ENCODE measurements around the gene HSDL1. TPM values are rescaled to one million over a fixed set of nuclear protein-coding genes. Genes with fewer than 3 reads are reported as not detected.
A peak's percentile ranks its signal among the peaks of the same experiment; 100 is the strongest.
"Not testable (repeated sequence)": the region's sequence is repeated elsewhere in the genome, so short reads cannot be mapped to it uniquely, and the experiment has no call there.

Gene HSDL1
- total RNA-seq, 2 experiments from 2014 or later: 10.4 to 17.2 TPM

GRCh38 chr16:84121007-84121406, 24.0 kb downstream of the HSDL1 start:
- ATAC-seq: no peak
- Mint-ChIP-seq H3K36me3 (no peaks in the 10 kb centered on the region), H3K27me3 (no peaks in the 10 kb centered on the region), H3K9me3 (ENCODE audit: low read depth) (no peaks in the 10 kb centered on the region), H3K27ac (no peak overlapping the region), H3K4me3 (no peak overlapping the region), H3K4me1 (peaks cover 10% of the 10 kb centered on the region)
- CTCF ChIA-PET: no interaction called here
- no peak for DNase-seq

GRCh38 chr16:84120023-84120422, 25.0 kb downstream of the HSDL1 start:
- H3K27ac Mint-ChIP-seq: no peak overlapping the region
- H3K4me1 Mint-ChIP-seq: peaks cover 18% of the 10 kb centered on the region
- ATAC-seq (no peak), DNase-seq (no peak)
- no peaks in the 10 kb centered on the region for H3K27me3 Mint-ChIP-seq
- H3K4me3 Mint-ChIP-seq: no peak overlapping the region
- CTCF ChIA-PET: interaction anchor here (6.5 kb wide), 1 partner anchor 34 kb away, joined by 40 read pairs; no protein-coding TSS in a partner anchor
- no peaks in the 10 kb centered on the region for H3K9me3 Mint-ChIP-seq (ENCODE audit: low read depth)
- no peaks in the 10 kb centered on the region for H3K36me3 Mint-ChIP-seq

GRCh38 chr16:84119368-84119767, 25.6 kb downstream of the HSDL1 start:
- Mint-ChIP-seq H3K36me3 (no peaks in the 10 kb centered on the region), H3K27me3 (no peaks in the 10 kb centered on the region), H3K4me1 (peaks cover 18% of the 10 kb centered on the region), H3K4me3 (no peak overlapping the region), H3K9me3 (ENCODE audit: low read depth) (no peaks in the 10 kb centered on the region), H3K27ac (no peak overlapping the region)
- CTCF ChIA-PET: interaction anchor here (0.6 to 6.5 kb wide), 2 partner anchors 33 to 965 kb away, joined by 3 to 40 read pairs; no protein-coding TSS in a partner anchor
- ATAC-seq (no peak), DNase-seq (no peak)

- CTCF ChIA-PET: interaction anchor here (0.6 to 6.5 kb wide), 6 partner anchors 17 to 504 kb away, joined by 3 to 40 read pairs (median 14); partner anchors contain the start of gene TAF1C
- Mint-ChIP-seq H3K4me1 (peaks cover 21% of the 10 kb centered on the region), H3K27ac (peak overlapping the region; percentile 56), H3K4me3 (peak overlapping the region; percentile 11)
- H3K9me3 Mint-ChIP-seq (ENCODE audit: low read depth); H3K27me3 Mint-ChIP-seq; H3K36me3 Mint-ChIP-seq; DNase-seq; ATAC-seq: not testable (repeated sequence)
Measured at GRCh38 chr16:84118315-84118714, 26.7 kb downstream of the HSDL1 start.

GRCh38 chr16:84117494-84117843, 27.5 kb downstream of the HSDL1 start:
- H3K4me1 Mint-ChIP-seq: peaks cover 23% of the 10 kb centered on the region
- no peaks in the 10 kb centered on the region for H3K9me3 Mint-ChIP-seq (ENCODE audit: low read depth)
- CTCF ChIA-PET: interaction anchor here (0.8 to 6.5 kb wide), 13 partner anchors 9 to 505 kb away, joined by 3 to 40 read pairs (median 5); partner anchors contain the start of genes DNAAF1, HSDL1 and TAF1C
- H3K36me3 Mint-ChIP-seq: peaks cover 3% of the 10 kb centered on the region
- H3K27ac Mint-ChIP-seq: peak overlapping the region; percentile 93
- DNase-seq: no peak
- peak overlapping the region; percentile 88 for H3K4me3 Mint-ChIP-seq
- ATAC-seq: no peak
- no peaks in the 10 kb centered on the region for H3K27me3 Mint-ChIP-seq

- peak within 1 kb of the TSS; percentile 88 for H3K4me3 Mint-ChIP-seq
- peaks cover 3% of the 10 kb centered on the region for H3K36me3 Mint-ChIP-seq
- H3K9me3 Mint-ChIP-seq (ENCODE audit: low read depth): no peaks in the 10 kb centered on the region
- ATAC-seq (peak; percentile 94), DNase-seq (peak; percentile 98)
- CTCF ChIA-PET: interaction anchor here (0.8 to 6.5 kb wide), 19 partner anchors 10 to 160 kb away, joined by 3 to 40 read pairs (median 4); partner anchors contain the start of genes DNAAF1, HSDL1 and TAF1C
- peaks cover 23% of the 10 kb centered on the region for H3K4me1 Mint-ChIP-seq
- H3K27me3 Mint-ChIP-seq: no peaks in the 10 kb centered on the region
- H3K27ac Mint-ChIP-seq: peak within 1 kb of the TSS; percentile 93
Measured at GRCh38 chr16:84116720-84117493, 28.1 kb downstream of the HSDL1 start, which contains the start of gene MBTPS1. MBTPS1 (minus strand) TSS chr16:84116942; CDS start chr16:84101783, 15,159 bp downstream.

- CTCF ChIA-PET: interaction anchor here (0.9 to 6.5 kb wide), 18 partner anchors 10 to 159 kb away, joined by 3 to 40 read pairs (median 4); partner anchors contain the start of genes DNAAF1, HSDL1 and TAF1C
- peaks cover 23% of the 10 kb centered on the region for H3K4me1 Mint-ChIP-seq
- H3K9me3 Mint-ChIP-seq (ENCODE audit: low read depth): no peaks in the 10 kb centered on the region
- no peaks in the 10 kb centered on the region for H3K27me3 Mint-ChIP-seq
- peak overlapping the region; percentile 89 for H3K27ac Mint-ChIP-seq
- ATAC-seq: peak; percentile 56
- H3K4me3 Mint-ChIP-seq: peak overlapping the region; percentile 88
- DNase-seq: peak; percentile 72
- peaks cover 3% of the 10 kb centered on the region for H3K36me3 Mint-ChIP-seq
Measured at GRCh38 chr16:84115919-84116719, 28.9 kb downstream of the HSDL1 start.

GRCh38 chr16:84111949-84112348, 33.0 kb downstream of the HSDL1 start:
- CTCF ChIA-PET: interaction anchor here (1.9 to 2.2 kb wide), 2 partner anchors 12 to 75 kb away, joined by 7 read pairs; partner anchors contain the start of gene TAF1C
- not testable (repeated sequence) for H3K27ac Mint-ChIP-seq
- H3K4me1 Mint-ChIP-seq: peaks cover 19% of the 10 kb centered on the region

GRCh38 chr16:84111525-84111924, 33.5 kb downstream of the HSDL1 start:
- Mint-ChIP-seq H3K4me3 (no peak overlapping the region), H3K4me1 (peaks cover 19% of the 10 kb centered on the region), H3K27me3 (no peaks in the 10 kb centered on the region), H3K9me3 (ENCODE audit: low read depth) (no peaks in the 10 kb centered on the region), H3K27ac (no peak overlapping the region), H3K36me3 (peaks cover 6% of the 10 kb centered on the region)
- ATAC-seq (no peak), DNase-seq (no peak)
- CTCF ChIA-PET: interaction anchor here (0.9 kb wide), 1 partner anchor 27 kb away, joined by 3 read pairs; no protein-coding TSS in a partner anchor

More at GRCh38 chr16:84111949-84112348, 33.0 kb downstream of the HSDL1 start:
- not testable (repeated sequence) for H3K36me3 Mint-ChIP-seq; H3K9me3 Mint-ChIP-seq (ENCODE audit: low read depth); DNase-seq; ATAC-seq; H3K27me3 Mint-ChIP-seq; H3K4me3 Mint-ChIP-seq

GRCh38 chr16:84110527-84110926, 34.5 kb downstream of the HSDL1 start:
- CTCF ChIA-PET: interaction anchor here (0.9 kb wide), 1 partner anchor 26 kb away, joined by 3 read pairs; no protein-coding TSS in a partner anchor

GRCh38 chr16:84109598-84110335, 35.2 kb downstream of the HSDL1 start:
- H3K4me1 Mint-ChIP-seq: peaks cover 12% of the 10 kb centered on the region

More at GRCh38 chr16:84110527-84110926, 34.5 kb downstream of the HSDL1 start:
- H3K9me3 Mint-ChIP-seq (ENCODE audit: low read depth): no peaks in the 10 kb centered on the region
- H3K27me3 Mint-ChIP-seq: no peaks in the 10 kb centered on the region
- no peak overlapping the region for H3K4me3 Mint-ChIP-seq
- peaks cover 6% of the 10 kb centered on the region for H3K36me3 Mint-ChIP-seq
- ATAC-seq (no peak), DNase-seq (no peak)
- no peak overlapping the region for H3K27ac Mint-ChIP-seq
- peaks cover 16% of the 10 kb centered on the region for H3K4me1 Mint-ChIP-seq

GRCh38 chr16:84107921-84108320, 37.1 kb downstream of the HSDL1 start:
- Mint-ChIP-seq H3K4me1 (peaks cover 10% of the 10 kb centered on the region), H3K4me3 (no peak overlapping the region)
- CTCF ChIA-PET: no interaction called here

More at GRCh38 chr16:84109598-84110335, 35.2 kb downstream of the HSDL1 start:
- CTCF ChIA-PET: no interaction called here
- Mint-ChIP-seq H3K36me3 (peaks cover 6% of the 10 kb centered on the region), H3K9me3 (ENCODE audit: low read depth) (no peaks in the 10 kb centered on the region), H3K4me3 (no peak overlapping the region), H3K27ac (no peak overlapping the region), H3K27me3 (no peaks in the 10 kb centered on the region)
- ATAC-seq (no peak), DNase-seq (no peak)

More at GRCh38 chr16:84107921-84108320, 37.1 kb downstream of the HSDL1 start:
- H3K27me3 Mint-ChIP-seq: no peaks in the 10 kb centered on the region
- H3K9me3 Mint-ChIP-seq (ENCODE audit: low read depth): no peaks in the 10 kb centered on the region
- peaks cover 3% of the 10 kb centered on the region for H3K36me3 Mint-ChIP-seq
- H3K27ac Mint-ChIP-seq: no peak overlapping the region
- DNase-seq: no peak
- ATAC-seq: no peak

Data from activated CD8-positive, alpha-beta memory T cell treated with anti-CD3 and anti-CD28 coated beads, Interleukin-2, amount 10 ng/mL, durations not matched to agents 7 days and 5 days (primary cell).